ENCODE results near the gene S100A14. TPM values are rescaled to one million over a fixed set of nuclear protein-coding genes. Genes with fewer than 3 reads are reported as not detected.

S100A14 gene
- total and polyA plus RNA-seq, 2 of the 13 experiments (the other 11 are each of a cell fraction or from before 2014, with no cell fraction given) = 1.4 to 7.7 TPM

- TF ChIP-seq MATR3 (CRISPR knock-in tag; IDR thresholded peaks at IDR 0.05) = no peak
- no peak for TF ChIP-seq MNT (IDR thresholded peaks at IDR 0.05)
- TF ChIP-seq ZNF205 (CRISPR knock-in tag; IDR thresholded peaks at IDR 0.05) = no peak
- TF ChIP-seq KLF9 (CRISPR knock-in tag; IDR thresholded peaks at IDR 0.05; ENCODE audit: low read depth) = no peak
- TF ChIP-seq EP300 (IDR thresholded peaks at IDR 0.05; ENCODE audit: low read depth in 2 of 2, low read length in 2 of 2) = no peak; a peak in 1 of 4 replicates
- no peak for TF ChIP-seq EP300 (CRISPR knock-in tag; IDR thresholded peaks at IDR 0.05; ENCODE audit: borderline replicate concordance)
- no peak for TF ChIP-seq BCL6 (CRISPR knock-in tag; IDR thresholded peaks at IDR 0.05)
- TF ChIP-seq RCOR2 (CRISPR knock-in tag; IDR thresholded peaks at IDR 0.05) = no peak
- TF ChIP-seq ZBTB7B (CRISPR knock-in tag; IDR thresholded peaks at IDR 0.05) = peak; percentile 62; the same call in 1 of the 2 replicates
- TF ChIP-seq SAP130 (CRISPR knock-in tag; IDR thresholded peaks at IDR 0.05; ENCODE audit: low read depth) = peak; percentile 40; the same call in 1 of the 2 replicates
- no peak for TF ChIP-seq ZNF256 (CRISPR knock-in tag; conservative IDR thresholded peaks at IDR 0.05)
- TF ChIP-seq LBX2 (CRISPR knock-in tag; IDR thresholded peaks at IDR 0.05; ENCODE audit: borderline replicate concordance) = no peak
- no peak for TF ChIP-seq CHD2 (IDR thresholded peaks at IDR 0.05; ENCODE audit: low read depth, low read length)
- no peak for TF ChIP-seq CHD4 (IDR thresholded peaks at IDR 0.05; ENCODE audit: borderline replicate concordance, low read length)
- no peak for TF ChIP-seq PBX3 (CRISPR knock-in tag; IDR thresholded peaks at IDR 0.05; ENCODE audit: borderline replicate concordance)
- TF ChIP-seq CREB3 (CRISPR knock-in tag; IDR thresholded peaks at IDR 0.05) = no peak
- TF ChIP-seq HNF1A (IDR thresholded peaks at IDR 0.05; ENCODE audit: low read depth) = no peak
- no peak for TF ChIP-seq HNF1A (CRISPR knock-in tag; IDR thresholded peaks at IDR 0.05; ENCODE audit: borderline replicate concordance)
- no peak for TF ChIP-seq ZNF354B (CRISPR knock-in tag; IDR thresholded peaks at IDR 0.05)
- TF ChIP-seq ZNF574 (CRISPR knock-in tag; IDR thresholded peaks at IDR 0.05) = no peak
Observed at GRCh38 chr1:153629343-153629665, 13.2 kb upstream of the S100A14 start (continued).

All from HepG2 (cell line).